Heart left ventricle (tissue), 13 donors: ENCODE results near the gene TMEM59.
"Not testable (repeated sequence)": the region's sequence is repeated elsewhere in the genome, so short reads cannot be mapped to it uniquely, and the experiment has no call there.

ENCODE experiments used
- CTCF ChIP-seq, 12 donors: fragments of 200-600 bp; sonication (generic) in 4 of 12; IDR thresholded peaks; one replicate each; pipeline versions ENCODE4 v1.5.0 to v1.8.0; 2018 to 2022; ENCODE audit warnings: antibody characterized with exemption in 12 of 12, mild to moderate bottlenecking in 5 of 12
- POLR2A ChIP-seq, 2 donors: fragments of 450-650 bp; IDR thresholded peaks; one replicate each; pipeline ENCODE4 v1.6.1; 2017; ENCODE audit warnings: antibody characterized with exemption in 2 of 2, mild to moderate bottlenecking in 2 of 2, moderate library complexity in 2 of 2
- donor health status: ischemic (EF 13 %, LVEDD 7.1; RV severe dilation, severe dysfunction).
- donor health status: DM: no; HTN: yes; CAD: no.
- donor health status: DM: no; HTN: no; CAD: no.
- donor health status: ischemic (EF 25% LVEDD 6.9; RV normal size, moderate dysfunction).
- donor health status: ischemic (EF 25% LVEDD 5.7; RV mildly dilated, moderate dysfunction).
- donor health status: ischemic (EF 35%, LVEDD 5.7; RV mildly dilated, moderate dysfunction).
- donor health status: nonischemic (EF 11% LVEDD 7.7; RV severe dilation, severe dysfunction).
- donor health status: DM: yes; HTN: yes; CAD: no.
- donor health status: PGD.
- donor health status: ischemic (EF 29% LVEDD 5.4; RV normal size, mild dysfunction).
- donor health status: nonischemic (EF 23%, LVEDD 6.1; RV moderate dilation, normal function).

GRCh38 chr1:54050435-54050834, 2.6 kb downstream of the TMEM59 start:
- TF ChIP-seq POLR2A, CTCF (IDR thresholded peaks at IDR 0.05): not testable (repeated sequence)
